GM18951 (cell line): ENCODE measurements around the gene ITGB4.

Experiments
- POLR2A ChIP-seq: IDR thresholded peaks from 4 replicates; pipeline ENCODE4 v1.6.1; 2011; ENCODE audit warnings: mild to moderate bottlenecking; ENCODE audit not compliant: insufficient read length, insufficient read depth; ENCODE audit errors: extremely low read depth
- in situ Hi-C: fragments of 300-500 bp; cut with MboI; formaldehyde crosslinking; loops from one replicate; pipeline ENCODE4 v1.12.0; 2022; ENCODE audit warnings: low sequenced_read_pairs, mixed read lengths, inconsistent platforms; ENCODE audit not compliant: unreplicated experiment

ITGB4 gene

DNA sequence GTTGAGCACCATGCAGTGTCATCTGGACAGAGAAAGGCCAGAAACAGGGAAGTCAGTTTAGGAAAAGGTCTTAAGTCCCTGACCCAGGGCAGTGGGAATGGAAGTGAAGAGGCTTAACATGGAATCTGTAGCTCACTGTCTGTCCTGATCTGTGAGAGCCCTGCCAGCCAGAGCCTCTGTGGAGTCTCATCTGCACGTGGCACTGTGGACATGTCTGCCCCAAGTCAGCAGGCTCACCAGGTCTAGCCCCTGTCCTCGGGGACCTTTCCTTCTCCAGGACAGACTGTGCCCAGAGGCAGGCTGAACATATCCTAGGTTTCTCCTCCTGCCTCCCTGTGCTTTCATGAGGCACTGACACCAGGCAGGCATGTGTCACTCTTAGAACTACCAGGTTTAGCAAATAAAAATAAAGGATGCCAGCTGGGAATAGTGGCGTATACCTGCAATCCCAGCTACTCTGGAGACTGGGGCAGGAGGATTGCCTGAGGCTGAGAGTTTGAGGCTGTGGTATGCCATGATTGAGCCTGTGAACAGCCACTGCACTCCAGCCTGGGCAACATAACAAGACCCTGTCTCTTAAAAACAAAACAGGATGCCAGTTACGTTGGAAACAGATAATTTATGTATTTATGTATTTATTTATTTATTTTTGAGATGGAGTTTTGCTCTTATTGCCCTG, 85.7 kb downstream of the ITGB4 start:
- no peak for TF ChIP-seq POLR2A
- in situ Hi-C loops = no loop called here
